ENCODE data around the gene ZNF415.
"Not testable (repeated sequence)": the region's sequence is repeated elsewhere in the genome, so short reads cannot be mapped to it uniquely, and the experiment has no call there.

The ZNF415 gene

GRCh38 chr19:53102756-53103233, 29.9 kb downstream of the ZNF415 start:
- peak; percentile 27 for DNase-seq (ENCODE audit: low spot score)

GRCh38 chr19:53102206-53102755, 30.4 kb downstream of the ZNF415 start:
- DNase-seq (ENCODE audit: low spot score), result no peak

DNA sequence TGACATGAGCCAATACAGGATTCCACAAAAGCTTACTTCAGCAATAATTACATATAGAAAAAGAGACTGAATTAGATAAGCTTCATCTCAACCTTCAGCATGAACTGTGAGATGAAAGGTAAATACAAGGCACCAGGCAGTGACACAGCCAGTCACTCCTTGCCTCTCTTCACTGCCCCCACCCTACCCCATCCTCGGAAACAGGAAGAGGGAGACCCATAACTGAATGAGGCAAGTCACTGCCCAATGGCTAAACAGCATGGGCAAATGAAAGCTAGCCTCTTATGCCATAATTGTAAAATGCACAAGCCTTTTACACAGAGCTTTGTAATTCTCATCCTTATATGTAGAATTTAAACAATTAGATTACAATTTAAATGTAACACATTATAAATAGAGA, 31.2 kb downstream of the ZNF415 start:
- DNase-seq (ENCODE audit: low spot score), result no peak

- DNase-seq (ENCODE audit: low spot score), result not testable (repeated sequence)
Measured at GRCh38 chr19:53098570-53098969, 34.1 kb downstream of the ZNF415 start.

- DNase-seq (ENCODE audit: low spot score), result not testable (repeated sequence)
Measured at GRCh38 chr19:53096982-53097690, 35.6 kb downstream of the ZNF415 start.

- DNase-seq (ENCODE audit: low spot score), result not testable (repeated sequence)
Measured at GRCh38 chr19:53096579-53096978, 36.1 kb downstream of the ZNF415 start.

GRCh38 chr19:53094754-53095575, 37.7 kb downstream of the ZNF415 start:
- no peak for DNase-seq (ENCODE audit: low spot score)

GRCh38 chr19:53092723-53093122, 40.0 kb downstream of the ZNF415 start:
- no peak for DNase-seq (ENCODE audit: low spot score)

GRCh38 chr19:53091413-53092254, 41.1 kb downstream of the ZNF415 start:
- DNase-seq (ENCODE audit: low spot score), result no peak

DNA sequence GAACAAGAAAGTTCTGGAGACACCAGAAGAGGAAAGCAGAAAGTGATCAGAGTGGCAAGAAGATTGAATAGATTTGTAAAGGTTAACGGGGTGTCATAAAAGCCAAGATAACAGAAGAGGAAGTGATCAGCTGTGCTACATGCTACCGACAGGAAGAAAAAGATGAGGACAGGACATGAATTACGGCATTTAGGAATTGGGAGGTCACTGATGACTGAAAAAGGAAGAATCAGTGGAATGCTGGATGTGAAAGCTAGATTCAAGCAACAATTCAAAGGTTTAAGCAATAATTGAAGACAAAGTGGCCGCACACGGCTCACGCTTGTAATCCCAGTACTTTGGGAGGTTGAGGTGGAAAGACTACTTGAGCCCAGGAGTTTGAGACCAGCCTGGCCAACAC, 44.6 kb downstream of the ZNF415 start:
- DNase-seq (ENCODE audit: low spot score), result no peak

GRCh38 chr19:53086949-53087348, 45.8 kb downstream of the ZNF415 start:
- DNase-seq (ENCODE audit: low spot score), result no peak

GRCh38 chr19:53085496-53085895, 47.2 kb downstream of the ZNF415 start:
- DNase-seq (ENCODE audit: low spot score), result no peak

- DNase-seq (ENCODE audit: low spot score), result no peak
Measured at GRCh38 chr19:53082929-53083328, 49.8 kb downstream of the ZNF415 start.

DNA sequence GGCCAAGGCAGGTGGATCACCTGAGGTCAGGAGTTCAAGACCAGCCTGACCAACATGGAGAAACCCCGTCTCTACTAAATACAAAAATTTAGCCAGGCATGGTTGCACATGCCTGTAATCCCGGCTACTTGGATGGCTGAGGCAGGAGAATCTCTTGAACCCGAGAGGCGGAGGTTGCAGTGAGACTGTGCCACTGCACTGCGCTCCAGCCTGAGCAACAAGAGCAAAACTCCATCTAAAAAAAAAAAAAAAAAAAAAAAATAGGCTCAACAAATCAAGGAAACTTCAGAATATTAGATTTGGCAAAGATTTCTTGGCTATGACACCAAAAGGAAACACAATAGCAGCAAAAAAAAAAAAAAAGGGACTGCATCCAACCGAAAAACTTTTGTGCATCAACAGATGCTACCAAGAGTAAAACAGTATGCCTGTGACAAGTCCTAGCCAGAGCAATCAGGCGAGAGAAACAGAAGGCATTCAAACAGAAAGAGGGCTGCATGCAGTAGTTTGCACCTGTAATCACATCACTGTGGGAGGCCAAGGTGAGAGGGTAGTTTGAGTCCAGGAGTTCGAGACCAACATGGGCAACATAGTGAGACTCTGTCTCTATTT, 53.3 kb downstream of the ZNF415 start:
- DNase-seq (ENCODE audit: low spot score), result no peak

- no peak for DNase-seq (ENCODE audit: low spot score)
Measured at GRCh38 chr19:53078668-53079067, 54.0 kb downstream of the ZNF415 start.

DNA sequence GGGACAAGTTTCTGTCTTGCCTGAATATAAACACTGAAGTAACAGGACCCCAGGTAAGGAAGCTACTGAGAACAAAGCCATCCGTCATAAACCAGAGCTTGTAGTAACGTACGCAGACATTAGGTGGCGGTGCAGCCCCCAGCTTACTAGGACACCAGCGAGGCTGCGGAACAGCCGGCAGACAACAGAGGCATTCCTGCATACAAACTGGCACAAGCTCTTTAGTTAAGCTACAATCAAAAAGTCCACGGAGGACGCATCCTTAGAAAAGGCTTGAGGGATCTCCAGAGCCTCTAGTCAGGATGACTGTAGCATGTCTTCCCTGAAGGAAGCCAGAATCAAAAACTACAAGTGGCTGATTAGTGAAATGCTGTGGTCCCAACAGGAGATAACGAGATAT, 55.7 kb downstream of the ZNF415 start:
- no peak for DNase-seq (ENCODE audit: low spot score)

GRCh38 chr19:53068834-53069233, 63.9 kb downstream of the ZNF415 start:
- DNase-seq (ENCODE audit: low spot score), result no peak

GRCh38 chr19:53068199-53068598, 64.5 kb downstream of the ZNF415 start:
- DNase-seq (ENCODE audit: low spot score), result no peak

DNA sequence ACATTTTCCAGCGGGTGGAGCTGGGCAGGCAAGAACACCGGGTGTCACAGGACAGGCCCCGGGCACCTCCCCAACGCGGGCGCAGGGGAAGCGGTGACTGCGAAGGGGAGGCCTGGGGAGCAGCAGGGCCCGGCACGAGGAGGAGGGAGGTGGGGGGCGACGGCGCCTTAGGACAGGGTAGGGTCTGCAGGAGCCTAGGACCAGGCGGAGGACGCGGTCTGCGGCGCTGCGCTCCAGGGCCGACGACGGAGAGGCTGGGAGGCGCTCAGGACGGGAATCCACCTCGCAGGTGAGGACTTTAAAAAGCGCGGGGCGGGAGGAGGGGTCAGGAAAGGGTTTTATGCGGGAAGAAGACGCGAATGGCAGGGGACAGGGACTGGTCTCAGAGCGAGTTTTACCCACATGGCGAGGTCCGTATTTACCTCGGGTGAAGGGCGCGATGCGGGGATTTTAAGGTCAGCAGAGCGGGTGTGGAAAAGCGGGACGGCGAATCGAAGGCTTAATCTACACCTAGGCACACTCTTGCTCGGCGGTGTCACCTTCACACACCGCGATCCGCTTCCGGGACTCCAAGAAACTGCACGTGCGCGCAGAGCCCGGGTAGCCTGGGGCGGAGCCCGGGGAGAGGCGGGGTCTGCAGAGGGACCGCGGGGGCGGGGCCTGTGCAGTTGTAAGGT, 74.7 kb downstream of the ZNF415 start:
- DNase-seq (ENCODE audit: low spot score), result no peak
